Effector CD8-positive, alpha-beta T cell (primary cell): ENCODE results near the gene KPNB1.

ENCODE experiments used
- DNase-seq: peaks from one replicate; lab custom pipeline; 2025; lab: John Stamatoyannopoulos, UW
- total RNA-seq, 4 experiments: gene quantifications; one replicate each; lab custom pipeline; 2026; lab: John Stamatoyannopoulos, UW

Gene KPNB1
- 390 to 519 (median 428) reads per million in 4 experiments for total RNA-seq

DNA sequence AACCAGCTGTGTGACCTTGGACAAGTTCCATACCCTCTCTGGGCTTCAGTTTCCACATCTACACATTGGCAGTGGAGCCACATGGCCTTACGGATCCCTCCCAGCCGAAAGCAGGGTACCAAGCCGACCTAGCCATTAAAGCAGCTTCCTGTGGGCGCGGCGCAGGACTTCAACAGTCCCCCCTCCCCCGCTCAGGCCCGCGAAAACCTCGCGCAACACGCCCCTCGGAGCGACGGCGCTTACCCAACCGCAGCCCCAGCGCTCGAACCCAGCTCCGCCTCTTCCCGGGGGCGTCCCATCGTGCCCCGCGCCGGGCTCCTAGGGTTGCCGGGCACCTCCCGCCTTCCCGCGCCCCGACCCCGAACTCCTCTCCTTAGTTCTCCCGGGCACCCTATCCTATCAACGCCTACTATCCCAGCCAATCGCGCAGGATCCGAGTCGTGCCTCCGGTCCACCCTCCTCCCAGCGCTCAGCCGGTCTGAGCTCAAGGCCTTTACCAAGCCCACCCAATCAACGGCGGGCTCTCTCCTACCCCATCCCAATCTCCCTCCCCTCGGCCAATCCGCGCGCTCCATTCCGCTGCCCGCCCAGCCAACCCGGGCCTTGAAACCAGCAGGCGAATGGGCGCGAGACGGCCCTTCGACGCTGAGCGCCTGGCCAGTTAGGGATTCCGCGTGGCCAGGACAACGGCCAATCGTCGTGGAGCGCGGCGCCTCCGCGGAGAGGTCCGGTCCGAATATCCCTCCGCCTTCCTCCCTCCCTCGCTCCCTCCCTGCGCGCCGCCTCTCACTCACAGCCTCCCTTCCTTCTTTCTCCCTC is at the start of gene KPNB1:
Gene KPNB1 (plus strand): TSS at position 767 of the 819 bp plus-strand sequence. CDS start 326 bp downstream, outside the sequence.
- DNase-seq = peak; percentile 96

DNA sequence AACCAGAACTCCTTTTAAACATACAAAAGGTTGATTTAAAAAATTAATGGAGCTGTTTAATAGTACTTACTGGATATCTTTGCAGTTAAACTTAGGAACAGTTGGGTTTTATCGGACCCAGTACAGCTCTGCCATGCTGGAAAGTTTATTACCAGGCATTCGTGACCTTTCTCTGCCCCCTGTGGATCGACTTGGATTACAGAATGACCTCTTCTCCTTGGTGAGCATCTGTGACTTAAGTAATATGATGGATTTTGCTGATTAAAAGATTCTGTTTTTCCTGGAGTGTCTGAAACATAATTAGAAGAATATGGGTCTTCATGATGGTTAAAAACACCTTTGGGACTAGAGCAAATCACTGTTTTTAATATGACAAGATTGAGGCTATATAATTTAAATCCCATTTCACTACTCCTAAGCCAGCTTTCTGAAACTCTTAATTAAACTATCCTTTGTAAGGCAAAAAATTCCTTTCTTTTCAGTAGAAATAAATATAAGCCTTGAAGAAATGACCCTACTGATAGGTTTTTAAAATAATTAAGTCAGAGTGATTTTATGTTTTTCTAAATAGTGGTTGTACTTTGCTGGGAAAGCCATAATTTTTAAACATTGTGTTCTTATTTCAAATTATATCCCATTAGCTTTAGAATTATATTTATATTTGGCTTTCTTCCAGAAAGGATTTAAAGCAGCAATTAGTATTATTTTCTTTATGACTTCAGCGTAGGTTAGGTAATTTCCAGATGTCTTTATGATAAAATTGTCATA is 45.7 kb upstream of the KPNB1 start:
- no peak for DNase-seq

- no peak for DNase-seq
Observed at GRCh38 chr17:47604598-47604927, 45.2 kb upstream of the KPNB1 start.

GRCh38 chr17:47605011-47605410 is 44.7 kb upstream of the KPNB1 start:
- DNase-seq = no peak

- DNase-seq = no peak
Observed at GRCh38 chr17:47607481-47607880, 42.2 kb upstream of the KPNB1 start.

DNA sequence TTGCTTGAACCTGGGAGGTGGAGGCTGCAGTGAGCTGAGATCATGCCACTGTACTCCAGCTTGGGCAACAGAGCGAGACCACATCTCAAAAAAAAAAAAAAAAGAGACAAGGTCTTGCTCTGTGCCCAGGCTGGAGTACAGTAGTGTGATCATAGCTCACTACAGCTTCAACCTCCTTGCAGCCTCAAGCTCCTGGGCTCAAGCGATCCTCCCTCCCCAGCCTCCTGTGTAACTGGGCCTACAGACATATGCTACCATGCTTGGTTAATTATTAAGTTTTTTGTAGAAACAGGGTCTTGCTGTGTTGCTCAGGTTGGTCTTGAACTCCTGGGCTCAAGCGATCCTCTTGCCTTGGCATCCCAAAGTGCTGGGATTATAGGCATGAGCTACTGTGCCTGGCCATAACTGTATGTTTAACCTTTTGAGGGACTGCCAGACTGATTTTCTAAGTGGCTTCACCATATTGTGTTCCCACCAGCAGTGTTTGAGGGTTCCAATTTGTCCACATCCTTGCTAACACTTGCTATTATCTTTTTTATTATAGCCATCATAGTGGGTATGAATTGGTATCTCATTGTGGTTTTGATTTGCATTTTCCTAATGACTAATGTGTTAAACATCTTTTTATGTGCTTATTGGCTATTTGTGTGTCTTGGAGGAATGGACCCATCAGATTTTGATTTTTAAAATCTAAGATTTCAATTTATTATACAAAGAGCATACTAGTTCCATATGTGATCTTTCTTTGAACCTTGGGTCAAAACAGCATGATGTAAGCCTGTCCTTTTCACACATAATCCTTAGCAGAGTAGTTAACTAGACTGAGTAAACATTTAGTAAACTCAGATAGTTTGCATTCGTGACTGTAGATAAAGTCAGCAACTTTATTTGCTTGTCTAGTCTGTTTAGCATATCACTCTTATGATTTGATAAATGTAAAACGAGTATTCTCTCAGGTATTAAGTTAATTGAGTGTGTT is 38.1 kb upstream of the KPNB1 start:
- no peak for DNase-seq

DNA sequence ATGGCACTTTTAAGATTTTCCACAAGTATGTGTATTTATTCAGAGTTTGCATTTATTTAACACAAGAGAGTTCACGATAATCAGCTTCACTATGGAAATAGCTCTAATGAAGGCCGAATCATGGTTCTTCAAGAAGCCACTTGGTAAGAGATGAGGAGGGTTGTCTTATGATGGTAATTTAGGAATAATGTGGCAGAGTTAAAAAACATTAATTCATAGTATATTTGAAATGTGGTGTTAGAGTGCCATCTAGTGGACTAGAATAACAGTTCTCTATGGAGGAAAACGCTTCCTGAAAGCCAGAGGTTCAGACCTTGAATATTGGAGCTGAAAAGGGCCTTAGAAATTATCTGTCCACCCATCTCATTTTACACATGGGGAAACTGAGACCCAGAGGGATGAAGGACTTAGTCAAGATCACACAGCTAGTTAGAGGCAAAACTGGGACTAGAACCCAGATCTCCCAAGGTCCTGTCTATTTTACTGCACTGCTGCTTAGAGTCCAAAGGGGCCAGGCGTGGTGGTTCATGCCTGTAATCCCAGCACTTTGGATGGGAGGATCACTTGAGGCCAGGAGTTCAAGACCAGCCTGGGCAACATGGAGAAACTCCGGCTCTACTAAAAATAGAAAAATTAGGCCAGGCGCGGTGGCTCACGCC is 33.8 kb upstream of the KPNB1 start:
- DNase-seq = no peak

DNA sequence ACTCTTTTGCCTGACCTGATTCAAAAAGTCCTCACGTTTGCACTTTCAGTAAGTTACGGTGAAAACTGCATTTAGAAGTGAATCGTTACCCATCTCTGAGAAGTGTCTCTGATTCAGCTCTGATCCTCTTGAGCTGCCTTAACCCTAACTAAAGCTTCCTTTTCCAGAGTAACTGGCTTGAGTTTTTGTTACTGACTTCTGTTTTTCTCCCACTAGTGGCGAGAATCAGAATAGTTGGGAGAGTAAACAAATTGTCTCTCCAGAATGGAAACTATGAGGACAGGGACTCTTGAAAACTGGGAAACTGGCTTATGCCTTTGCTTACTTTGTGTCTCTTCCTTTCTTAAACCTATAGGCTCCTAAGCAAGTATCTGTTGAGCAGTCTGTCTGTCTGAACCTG is 31.3 kb upstream of the KPNB1 start:
- no peak for DNase-seq

GRCh38 chr17:47620503-47621245 is 29.0 kb upstream of the KPNB1 start:
- no peak for DNase-seq

- DNase-seq = no peak
Observed at GRCh38 chr17:47621293-47622179, 28.2 kb upstream of the KPNB1 start.

GRCh38 chr17:47622180-47622549 is 27.6 kb upstream of the KPNB1 start:
- DNase-seq = no peak

DNA sequence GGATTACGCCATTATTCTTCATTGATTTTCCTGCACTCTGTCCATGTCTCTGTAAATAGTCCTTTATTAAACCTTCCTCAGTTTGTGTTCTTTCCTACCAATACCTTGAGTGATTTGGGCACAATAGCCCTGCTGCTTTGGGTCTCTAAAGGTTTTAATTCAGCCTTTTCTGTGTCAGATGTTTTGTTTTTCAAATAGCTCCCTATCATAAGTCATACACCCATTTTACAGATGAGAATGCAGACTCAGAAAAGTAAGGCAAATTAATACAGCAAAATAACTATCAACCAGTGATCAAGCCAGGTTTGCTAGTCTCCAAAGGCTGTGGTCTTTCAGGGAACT is 25.0 kb upstream of the KPNB1 start:
- DNase-seq = no peak

DNA sequence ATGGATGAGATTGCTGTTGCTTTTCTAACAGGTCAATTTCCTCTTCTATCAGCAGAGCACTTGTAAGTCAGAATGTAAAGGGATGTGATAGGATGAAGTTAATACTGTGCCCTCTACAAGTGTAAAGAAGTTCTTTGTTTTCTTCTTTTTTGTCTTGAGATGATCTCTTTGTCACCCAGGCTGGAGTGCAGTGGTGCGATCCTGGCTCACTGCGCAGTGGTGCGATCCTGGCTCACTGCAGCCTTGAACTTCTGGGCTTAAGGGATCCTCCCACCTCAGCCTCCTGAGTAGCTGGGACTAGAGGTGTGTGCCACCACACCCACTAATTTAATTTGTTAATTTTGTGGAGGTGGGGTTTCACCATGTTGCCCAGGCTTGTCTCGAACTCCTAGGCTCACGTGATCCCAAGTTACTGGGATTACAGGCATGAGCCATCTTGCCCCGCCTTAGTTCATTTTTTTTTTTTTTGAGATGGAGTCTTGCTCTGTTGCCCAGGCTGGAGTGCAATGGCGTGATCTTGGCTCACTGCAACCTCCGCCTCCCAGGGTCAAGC is 21.6 kb upstream of the KPNB1 start:
- no peak for DNase-seq

DNA sequence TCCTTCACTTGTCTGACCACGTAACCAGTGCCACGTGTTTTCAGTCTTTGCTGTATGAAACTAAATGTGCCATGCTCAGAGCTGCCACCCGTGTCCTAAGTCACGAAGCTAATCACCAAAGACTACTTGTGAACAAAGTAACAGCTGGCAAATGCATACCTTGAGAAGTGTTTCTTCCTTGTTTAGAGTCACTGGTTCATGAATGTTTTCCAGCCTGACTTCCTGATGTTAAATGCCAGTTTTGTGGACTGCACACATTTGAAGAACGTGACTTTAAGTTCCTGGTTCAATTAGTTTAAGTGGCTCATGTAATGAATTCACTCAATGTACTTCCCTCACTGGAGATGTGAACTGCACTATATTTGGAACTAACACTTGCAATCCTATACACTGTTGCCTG is 19.9 kb upstream of the KPNB1 start:
- DNase-seq = no peak

GRCh38 chr17:47630614-47631013 is 19.1 kb upstream of the KPNB1 start:
- DNase-seq = no peak

DNA sequence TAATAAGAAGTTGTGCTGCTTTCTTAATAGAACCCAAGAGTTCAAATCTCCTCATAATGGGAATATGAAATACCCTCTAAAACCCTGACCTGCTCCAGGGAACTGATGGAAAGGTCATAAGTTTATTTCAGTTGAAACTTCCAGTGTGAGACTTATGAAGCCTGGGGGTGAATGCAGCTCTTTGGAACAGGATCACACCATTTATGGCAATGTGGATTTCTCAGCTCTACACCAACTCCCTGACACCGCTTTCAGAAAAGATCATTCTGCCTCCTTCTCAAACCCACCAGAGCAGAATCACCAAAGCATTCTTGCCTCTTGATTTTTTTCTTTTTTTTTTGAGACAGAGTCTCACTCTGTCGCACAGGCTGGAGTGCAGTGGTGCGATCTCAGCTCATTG is 16.7 kb upstream of the KPNB1 start:
- DNase-seq = no peak

- no peak for DNase-seq
Observed at GRCh38 chr17:47633996-47634395, 15.7 kb upstream of the KPNB1 start.

GRCh38 chr17:47634870-47635269 is 14.8 kb upstream of the KPNB1 start:
- DNase-seq = no peak

GRCh38 chr17:47635734-47636133 is 14.0 kb upstream of the KPNB1 start:
- no peak for DNase-seq
